Smooth muscle cell (in vitro differentiated cells): ENCODE results near the gene GIT2. TPM values are rescaled to one million over a fixed set of nuclear protein-coding genes. Genes with fewer than 3 reads are reported as not detected.

Experiments
- DNase-seq: peaks from one replicate; lab custom pipeline; 2025; ENCODE audit not compliant: unreplicated experiment; lab: John Stamatoyannopoulos, UW
- H2AFZ ChIP-seq: fragments of 200-600 bp; sonication (generic); 2 replicates; pipeline ENCODE4 v1.6.0; 2016; ENCODE audit warnings: antibody characterized with exemption, low read depth, mild to moderate bottlenecking
- H3F3A ChIP-seq: fragments of 200-600 bp; sonication (generic); 2 replicates; pipeline ENCODE4 v1.6.0; 2017; ENCODE audit warnings: antibody characterized with exemption, low read depth
- H3K27ac ChIP-seq: fragments of 200-600 bp; sonication (generic); 2 replicates; pipeline ENCODE4 v1.5.1; 2016; ENCODE audit warnings: low read depth, mild to moderate bottlenecking
- H3K27me3 ChIP-seq: fragments of 200-600 bp; sonication (generic); 2 replicates; pipeline ENCODE4 v1.6.1; 2016; ENCODE audit warnings: low read depth, mild to moderate bottlenecking
- H3K36me3 ChIP-seq: fragments of 200-600 bp; sonication (generic); 2 replicates; pipeline ENCODE4 v1.5.1; 2016; ENCODE audit warnings: low read depth
- H3K4me1 ChIP-seq: fragments of 200-600 bp; sonication (generic); 2 replicates; pipeline ENCODE4 v1.5.1; 2016; ENCODE audit warnings: low read depth
- H3K4me2 ChIP-seq: fragments of 200-600 bp; sonication (generic); 2 replicates; pipeline ENCODE4 v1.6.0; 2016; ENCODE audit warnings: mild to moderate bottlenecking
- H3K4me3 ChIP-seq: fragments of 200-600 bp; sonication (generic); 2 replicates; pipeline ENCODE4 v1.5.1; 2016; ENCODE audit warnings: mild to moderate bottlenecking
- H3K79me2 ChIP-seq: fragments of 200-600 bp; sonication (generic); 2 replicates; pipeline ENCODE4 v1.6.0; 2016; ENCODE audit warnings: low read depth, mild to moderate bottlenecking
- H3K9ac ChIP-seq: fragments of 200-600 bp; sonication (generic); 2 replicates; pipeline ENCODE4 v1.6.0; 2016; ENCODE audit warnings: low read depth
- H3K9me3 ChIP-seq: fragments of 200-600 bp; sonication (generic); replicated peaks from 2 replicates; pipeline ENCODE4 v1.5.1; 2016; ENCODE audit warnings: low read depth
- H4K20me1 ChIP-seq: fragments of 200-600 bp; sonication (generic); 2 replicates; pipeline ENCODE4 v1.6.0; 2016; ENCODE audit warnings: low read depth
- WGBS: methylation state at CpG from one replicate; pipeline ENCODE4 v1.1.7; 2016; ENCODE audit warnings: low lambda C conversion rate; 5-methylcytosine and 5-hydroxymethylcytosine counted together
- polyA plus RNA-seq: library from polyadenylated mRNA; unstranded; fragments of >200 nt; fragmentation: Nextera tagmentation; extraction: Ambion mirVana; gene quantifications from 2 replicates; pipeline ENCODE4 v1.2.1, GENCODE V29; 2016
- total RNA-seq: library from RNA; depleted of rRNA; stranded (reverse); fragments of >200 nt; gene quantifications from 2 replicates; pipeline ENCODE4 v1.2.3, GENCODE V29; 2014
- TF ChIP-seq, protein P1 (sequence below): fragments of 200-600 bp; sonication (generic); IDR thresholded peaks from 2 replicates; pipeline ENCODE4 v1.5.1; 2017; ENCODE audit warnings: borderline replicate concordance, mild to moderate bottlenecking, antibody characterized with exemption; ENCODE audit not compliant: insufficient read depth, poor library complexity, severe bottlenecking

Gene GIT2
- total and polyA plus RNA-seq, 2 experiments from 2014 or later: 20.3 to 27.3 TPM

DNA sequence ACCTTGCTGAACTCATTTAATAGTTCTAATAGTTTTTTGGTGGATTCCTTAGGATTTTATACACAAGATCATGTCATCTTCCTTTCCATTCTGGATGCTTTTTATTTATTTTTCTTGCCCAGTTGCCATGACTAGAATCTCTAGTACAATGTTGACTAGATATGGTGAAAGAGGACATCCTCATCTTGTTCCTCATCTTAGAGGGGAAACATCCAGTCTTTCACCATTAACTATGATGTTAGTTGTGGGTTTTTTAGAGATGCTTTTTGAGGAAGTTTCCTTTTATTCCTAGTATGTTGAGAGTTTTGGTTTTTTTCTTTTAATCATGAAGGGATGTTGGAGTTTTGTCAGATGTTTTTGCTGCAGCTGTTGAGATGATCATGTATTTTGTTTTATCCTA is 11.7 kb upstream of the GIT2 start:
- Histone ChIP-seq H3F3A (no peaks in the 10 kb centered on the region), H2AFZ (no peak overlapping the region), H3K9ac (no peak overlapping the region), H3K9me3 (no peaks in the 10 kb centered on the region), H3K4me2 (no peak overlapping the region), H3K4me1 (no peaks in the 10 kb centered on the region), H3K4me3 (no peak overlapping the region), H3K36me3 (peaks cover 4% of the 10 kb centered on the region), H3K27ac (no peak overlapping the region), H3K79me2 (peaks cover 16% of the 10 kb centered on the region), H4K20me1 (peaks cover 25% of the 10 kb centered on the region), H3K27me3 (no peaks in the 10 kb centered on the region)
- no peak for DNase-seq
- TF ChIP-seq, protein P1, sequence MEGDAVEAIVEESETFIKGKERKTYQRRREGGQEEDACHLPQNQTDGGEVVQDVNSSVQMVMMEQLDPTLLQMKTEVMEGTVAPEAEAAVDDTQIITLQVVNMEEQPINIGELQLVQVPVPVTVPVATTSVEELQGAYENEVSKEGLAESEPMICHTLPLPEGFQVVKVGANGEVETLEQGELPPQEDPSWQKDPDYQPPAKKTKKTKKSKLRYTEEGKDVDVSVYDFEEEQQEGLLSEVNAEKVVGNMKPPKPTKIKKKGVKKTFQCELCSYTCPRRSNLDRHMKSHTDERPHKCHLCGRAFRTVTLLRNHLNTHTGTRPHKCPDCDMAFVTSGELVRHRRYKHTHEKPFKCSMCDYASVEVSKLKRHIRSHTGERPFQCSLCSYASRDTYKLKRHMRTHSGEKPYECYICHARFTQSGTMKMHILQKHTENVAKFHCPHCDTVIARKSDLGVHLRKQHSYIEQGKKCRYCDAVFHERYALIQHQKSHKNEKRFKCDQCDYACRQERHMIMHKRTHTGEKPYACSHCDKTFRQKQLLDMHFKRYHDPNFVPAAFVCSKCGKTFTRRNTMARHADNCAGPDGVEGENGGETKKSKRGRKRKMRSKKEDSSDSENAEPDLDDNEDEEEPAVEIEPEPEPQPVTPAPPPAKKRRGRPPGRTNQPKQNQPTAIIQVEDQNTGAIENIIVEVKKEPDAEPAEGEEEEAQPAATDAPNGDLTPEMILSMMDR: no peak

DNA sequence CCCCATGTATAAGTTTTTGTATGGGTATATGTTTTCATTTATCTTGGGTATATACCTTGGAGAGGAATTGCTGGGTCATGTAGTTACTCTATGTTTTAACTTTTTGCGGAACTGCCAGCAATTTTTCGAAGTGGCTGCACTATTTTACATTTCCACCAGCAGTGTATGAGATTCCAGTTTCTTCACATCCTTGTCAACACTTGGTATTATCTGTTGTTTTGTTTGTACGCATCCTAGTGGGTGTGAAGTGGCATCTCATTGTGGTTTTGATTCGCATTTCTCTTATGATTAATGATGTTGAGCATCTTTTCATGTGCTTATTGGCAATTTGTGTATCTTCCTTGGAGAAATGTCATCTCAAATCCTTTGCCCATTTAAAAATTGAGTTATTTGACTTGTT is 9.9 kb upstream of the GIT2 start:
- Histone ChIP-seq H3K9me3 (no peaks in the 10 kb centered on the region), H3K36me3 (no peaks in the 10 kb centered on the region), H3K79me2 (peaks cover 16% of the 10 kb centered on the region), H3K27ac (no peak overlapping the region), H3K9ac (no peak overlapping the region), H3F3A (no peaks in the 10 kb centered on the region), H2AFZ (no peak overlapping the region), H4K20me1 (peaks cover 28% of the 10 kb centered on the region), H3K4me2 (no peak overlapping the region), H3K27me3 (no peaks in the 10 kb centered on the region), H3K4me1 (no peaks in the 10 kb centered on the region), H3K4me3 (no peak overlapping the region)
- WGBS: 96% methylated on average over 4 of the region's 4 CpGs
- no peak for DNase-seq
- TF ChIP-seq, protein P1: no peak

DNA sequence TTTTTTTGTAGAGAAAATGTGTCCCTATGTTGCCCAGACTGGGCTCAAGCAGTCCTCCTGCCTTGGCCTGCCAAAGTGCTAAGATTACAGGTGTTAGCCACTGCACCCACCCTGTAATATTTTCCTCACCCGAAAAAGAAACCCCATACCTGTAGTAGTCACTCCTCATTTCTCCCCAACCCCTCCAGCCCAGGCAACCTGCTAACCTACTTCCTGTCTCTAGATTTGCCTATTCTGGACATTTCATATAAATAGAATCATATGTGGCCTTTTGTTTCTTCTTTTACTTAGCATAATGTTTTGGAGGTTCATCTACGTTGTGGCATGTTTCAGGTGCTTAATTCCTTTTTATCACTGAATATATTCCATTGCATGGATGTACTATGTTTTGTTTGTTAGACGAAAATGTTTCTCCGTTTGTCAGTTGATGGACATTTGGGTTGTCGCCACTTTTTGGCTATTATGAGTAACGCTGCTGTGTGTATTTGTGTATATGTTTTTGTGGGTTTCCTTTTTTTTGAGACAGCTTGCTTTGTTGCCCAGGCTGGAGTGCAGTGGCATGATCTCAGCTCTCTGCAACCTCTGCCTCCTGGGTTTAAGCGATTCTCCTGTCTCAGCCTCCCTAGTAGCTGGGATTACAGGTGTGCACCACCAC is 9.3 kb upstream of the GIT2 start:
- Histone ChIP-seq H3K36me3 (no peaks in the 10 kb centered on the region), H3K9ac (no peak overlapping the region), H3K9me3 (no peaks in the 10 kb centered on the region), H3K4me2 (no peak overlapping the region), H2AFZ (no peak overlapping the region), H3K4me1 (no peaks in the 10 kb centered on the region), H3K4me3 (no peak overlapping the region), H3K79me2 (peaks cover 16% of the 10 kb centered on the region), H3K27ac (no peak overlapping the region), H3K27me3 (no peaks in the 10 kb centered on the region), H3F3A (no peaks in the 10 kb centered on the region), H4K20me1 (peaks cover 31% of the 10 kb centered on the region)
- DNase-seq: no peak
- TF ChIP-seq, protein P1: no peak
- WGBS: 96% methylated on average over 7 of the region's 7 CpGs

DNA sequence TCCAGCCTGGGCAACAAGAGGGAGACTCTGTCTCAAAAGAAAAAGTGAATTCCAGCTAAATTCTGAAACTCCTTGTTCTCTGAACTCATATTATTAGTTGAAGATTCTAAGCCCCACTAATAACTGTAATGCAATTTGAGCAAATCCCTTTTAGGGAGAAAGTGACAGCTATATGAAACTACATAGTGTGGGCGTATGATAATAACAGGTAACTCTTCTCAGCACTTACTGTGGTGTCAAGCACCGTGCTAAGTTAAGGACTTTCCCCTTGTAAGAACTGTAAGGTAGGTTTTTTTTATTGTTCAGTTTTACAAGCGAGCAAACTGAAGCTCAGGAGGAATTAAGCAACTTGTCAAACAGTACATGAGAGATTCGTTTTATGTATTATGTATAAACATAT is 8.4 kb upstream of the GIT2 start:
- Histone ChIP-seq H3F3A (no peaks in the 10 kb centered on the region), H3K79me2 (peaks cover 11% of the 10 kb centered on the region), H3K4me2 (no peak overlapping the region), H3K9ac (no peak overlapping the region), H2AFZ (no peak overlapping the region), H4K20me1 (peaks cover 26% of the 10 kb centered on the region), H3K9me3 (no peaks in the 10 kb centered on the region), H3K27me3 (no peaks in the 10 kb centered on the region), H3K4me3 (no peak overlapping the region), H3K4me1 (peaks cover 5% of the 10 kb centered on the region), H3K27ac (no peak overlapping the region), H3K36me3 (no peaks in the 10 kb centered on the region)
- TF ChIP-seq, protein P1: no peak
- DNase-seq: no peak
- WGBS: 90% methylated on average over 4 of the region's 4 CpGs
